ENCODE measurements around the gene CCDC12. TPM values are rescaled to one million over a fixed set of nuclear protein-coding genes. Genes with fewer than 3 reads are reported as not detected.

Gene CCDC12
- total RNA-seq = 17.2 and 35.3 TPM in 2 replicates

DNA sequence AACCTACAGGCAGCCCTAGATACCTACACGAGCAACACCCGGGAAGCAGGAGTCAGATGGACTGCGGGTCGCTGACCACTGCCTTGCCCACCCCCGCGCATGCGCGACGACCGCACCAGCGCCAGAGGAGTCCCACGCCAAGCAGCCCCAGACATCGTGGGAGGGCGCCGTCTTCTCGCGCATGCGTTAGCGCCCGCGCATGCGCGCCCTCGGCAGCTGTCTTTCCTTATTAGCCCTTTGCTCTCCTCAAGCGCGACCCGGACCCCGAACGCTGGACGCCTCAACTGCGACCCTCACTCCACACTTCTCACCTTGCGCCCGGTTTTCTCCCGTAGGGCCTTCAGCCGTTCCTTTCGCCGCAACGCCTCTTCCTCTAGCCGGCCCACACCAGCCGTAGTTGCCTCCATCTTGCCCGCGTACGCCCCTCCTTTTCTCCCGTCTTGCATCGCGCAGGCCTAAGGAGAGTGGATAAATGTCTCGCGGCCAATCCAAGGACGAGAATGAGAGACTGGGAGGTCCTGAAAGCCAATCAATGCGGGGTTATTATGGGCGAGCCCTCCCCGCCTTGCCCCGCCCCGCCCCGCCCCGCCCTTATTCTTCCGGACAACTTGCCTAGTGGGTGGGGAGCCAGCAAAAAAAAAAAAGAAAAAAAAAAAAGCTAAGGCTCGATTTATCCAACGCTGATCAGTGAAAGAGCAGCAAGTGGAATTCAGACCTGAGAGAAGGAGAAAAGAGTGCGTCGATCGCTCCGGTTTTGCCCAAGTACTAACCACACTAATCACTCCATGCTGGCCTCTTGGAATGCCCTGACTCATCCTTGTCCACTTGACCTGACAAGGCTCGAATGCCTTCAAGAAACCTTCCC is at the start of gene CCDC12:
Gene CCDC12, minus strand, starts transcription at position 420 of the 865 bp plus-strand sequence. Its CDS starts 13 bp downstream, at position 407.

DNA sequence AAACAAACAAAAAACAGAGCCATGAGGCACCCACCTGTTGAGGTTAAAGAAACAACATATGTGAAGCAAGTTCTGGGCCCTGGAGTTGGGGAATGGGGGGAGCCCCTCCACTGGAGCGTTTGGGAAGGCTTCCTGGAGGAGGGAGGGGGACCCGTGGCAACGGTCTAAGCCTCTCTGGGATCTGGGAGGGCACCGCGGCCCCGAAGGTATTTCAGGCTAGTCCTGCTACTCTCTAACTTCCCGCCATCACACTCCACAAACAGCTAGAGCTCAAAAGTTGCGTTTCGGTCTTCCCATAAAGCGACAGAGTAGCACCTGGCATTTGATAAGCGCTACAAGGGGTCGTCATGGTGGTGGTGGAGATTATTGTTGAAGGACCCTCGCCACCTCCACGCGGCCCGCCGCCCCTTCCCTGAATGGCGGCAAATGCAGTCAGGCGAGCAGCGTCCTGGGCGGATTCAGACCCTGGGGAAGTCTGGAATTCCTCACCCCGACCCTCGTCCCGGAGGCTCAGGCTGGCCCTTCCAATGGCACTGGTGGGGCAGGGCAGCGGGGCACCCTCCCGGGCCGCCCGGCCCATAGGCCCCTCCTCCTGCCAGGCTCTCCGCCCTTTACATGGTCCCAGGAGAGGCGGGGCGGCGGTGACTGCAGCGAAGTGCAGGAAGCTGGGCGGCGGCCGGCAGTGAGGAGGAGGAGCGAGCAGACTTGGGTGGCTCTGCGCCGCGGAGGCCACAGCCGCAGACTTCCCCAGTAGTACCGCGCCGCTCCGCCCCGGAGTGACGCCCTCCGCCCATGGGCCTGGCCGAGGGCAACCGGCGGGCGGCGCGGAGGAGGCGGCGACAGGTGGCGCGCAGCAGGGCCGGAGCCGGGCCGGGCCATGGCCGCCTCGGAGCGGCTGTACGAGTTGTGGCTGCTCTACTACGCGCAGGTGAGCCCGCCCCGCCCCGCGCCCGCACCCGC is 2.7 kb upstream of the CCDC12 start, which contains the start of gene NBEAL2:
Gene NBEAL2, plus strand, starts transcription at position 682 of the 960 bp plus-strand sequence. Its CDS starts 196 bp downstream, at position 878.

DNA sequence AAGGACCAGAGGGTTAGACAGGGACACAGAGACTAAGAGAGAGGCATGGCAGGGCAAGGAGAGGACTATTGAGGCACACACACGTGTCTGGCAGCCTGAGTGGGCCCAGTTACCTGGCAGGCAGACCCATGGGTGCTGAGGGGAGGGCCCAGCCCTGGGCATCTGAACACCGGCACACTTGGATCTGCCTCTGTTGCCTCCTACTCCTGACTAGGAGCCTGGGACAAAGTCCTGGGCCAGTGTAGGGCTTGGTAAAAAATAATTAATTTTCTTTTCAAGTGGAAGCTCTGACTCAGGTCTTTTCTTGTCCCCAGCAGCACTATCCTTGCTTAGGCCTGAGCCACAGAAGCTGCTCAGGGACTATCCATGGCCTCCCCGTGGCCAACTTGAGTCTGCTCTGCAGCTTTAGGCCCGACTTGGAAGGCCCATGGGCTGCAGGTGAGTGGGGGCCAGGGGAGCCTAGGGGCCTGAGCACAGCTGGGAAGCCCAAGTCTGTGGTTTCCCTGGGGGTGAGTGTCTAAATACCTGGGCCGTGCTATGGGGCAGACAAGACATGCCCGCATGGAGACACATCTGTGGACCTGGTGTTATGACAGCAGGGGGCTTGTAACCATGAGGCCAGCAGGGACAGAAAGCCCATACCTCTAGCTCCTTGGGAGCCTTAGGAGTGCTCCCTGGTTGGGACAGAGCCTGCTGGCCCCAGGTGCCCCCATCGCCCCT is 99.0 kb downstream of the CCDC12 start, which contains the start of gene PTH1R:
Gene PTH1R, plus strand, starts transcription at position 316 of the 720 bp plus-strand sequence. CDS start 5,839 bp downstream, outside the sequence.

Other genes starting within 250 kb of the CCDC12 start
- not detected in 2 replicates for gene MYL3, start 113.3 kb downstream of the CCDC12 start, total RNA-seq
- 0.38 and 0.85 TPM in 2 replicates for gene PTH1R, start 99.0 kb downstream of the CCDC12 start, total RNA-seq
- gene NBEAL2, start 2.9 kb upstream of the CCDC12 start, total RNA-seq = 2.7 and 3.4 TPM in 2 replicates
- 20.5 and 28.2 TPM in 2 replicates for gene SETD2, start 187.4 kb upstream of the CCDC12 start, total RNA-seq